ENCODE data around the gene TAC1.

- TF ChIP-seq POLR2A (IDR thresholded peaks at IDR 0.05) (no peak), CTCF (IDR thresholded peaks at IDR 0.05) (no peak)
Observed at GRCh38 chr7:97757824-97758223, 25.9 kb downstream of the TAC1 start.

Data from uterus (tissue), 2 donors.